Right ventricle myocardium inferior (tissue), 1 donor: ENCODE data around the gene ANKRD11. TPM values are rescaled to one million over a fixed set of nuclear protein-coding genes. Genes with fewer than 3 reads are reported as not detected.
A peak's percentile ranks its signal among the peaks of the same experiment; 100 is the strongest.

Source experiments
- ATAC-seq: fragments of 200-7000 bp; cut with Tn5 transposase; one replicate; pipeline ENCODE4 v1.9.1; 2020; ENCODE audit warnings: mild to moderate bottlenecking, moderate library complexity
- DNase-seq: peaks from one replicate; pipeline ENCODE4 v3.0.0; 2021; ENCODE audit errors: missing footprints
- intact Hi-C: fragments of 100-400 bp; cut with DNase I; formaldehyde crosslinking; loops from one replicate; pipeline ENCODE4 v1.11.0; 2022
- total RNA-seq: library from RNA; stranded (reverse); fragmentation: NEBNext Ultra II Directional; extraction: Animal tissue kit (Norgen Biotek cat#: 25700); gene quantifications from one replicate; pipeline ENCODE4 v1.2.1, GENCODE V29; 2021
- donor health status: DM: no; HTN: yes; CAD: no; lungs with severe emphysema.

The ANKRD11 gene
- total RNA-seq, 1 donor from 2014 or later, result 64.9 TPM

DNA sequence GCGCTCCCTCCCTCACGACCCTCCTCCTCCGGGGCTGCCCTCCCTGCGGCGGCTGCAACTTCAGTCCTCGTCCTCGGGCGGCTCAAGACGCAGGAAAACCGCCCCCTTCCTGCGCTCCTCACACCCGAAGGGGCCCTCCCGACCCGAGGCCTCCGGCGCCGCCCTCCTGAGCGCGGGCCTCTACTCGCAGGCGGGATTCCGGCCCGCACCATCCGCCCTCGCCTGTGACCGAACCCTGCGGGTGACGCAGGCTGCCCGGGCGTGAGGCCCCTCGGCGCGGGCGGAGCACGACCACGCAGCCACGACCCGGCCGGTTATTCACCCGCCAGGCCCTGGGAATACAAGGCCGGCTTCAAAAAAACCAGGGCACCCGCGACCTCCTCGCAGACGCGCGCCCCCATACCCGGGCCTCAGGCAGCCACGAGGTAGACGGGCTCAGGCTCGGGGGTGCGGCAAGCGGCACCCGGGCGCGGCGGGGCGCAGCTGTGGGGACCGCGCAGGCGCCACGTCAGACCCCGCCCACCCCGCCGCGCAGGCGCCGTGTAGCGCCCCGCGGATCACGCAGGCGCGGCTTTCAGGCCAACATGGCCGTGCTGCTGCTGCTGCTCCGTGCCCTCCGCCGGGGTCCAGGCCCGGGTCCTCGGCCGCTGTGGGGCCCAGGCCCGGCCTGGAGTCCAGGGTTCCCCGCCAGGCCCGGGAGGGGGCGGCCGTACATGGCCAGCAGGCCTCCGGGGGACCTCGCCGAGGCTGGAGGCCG, 17.7 kb upstream of the ANKRD11 start, which contains the start of gene SPG7:
TSS of gene SPG7 (plus strand) at position 570 of the 757 bp plus-strand sequence. CDS start at position 585, 15 bp downstream.
- ATAC-seq (peak; percentile 94), DNase-seq (peak; percentile 92)
- intact Hi-C loops, result loop anchor here (5.0 to 10.0 kb wide), 3 partner anchors 49 to 263 kb away; no protein-coding TSS in a partner anchor

DNA sequence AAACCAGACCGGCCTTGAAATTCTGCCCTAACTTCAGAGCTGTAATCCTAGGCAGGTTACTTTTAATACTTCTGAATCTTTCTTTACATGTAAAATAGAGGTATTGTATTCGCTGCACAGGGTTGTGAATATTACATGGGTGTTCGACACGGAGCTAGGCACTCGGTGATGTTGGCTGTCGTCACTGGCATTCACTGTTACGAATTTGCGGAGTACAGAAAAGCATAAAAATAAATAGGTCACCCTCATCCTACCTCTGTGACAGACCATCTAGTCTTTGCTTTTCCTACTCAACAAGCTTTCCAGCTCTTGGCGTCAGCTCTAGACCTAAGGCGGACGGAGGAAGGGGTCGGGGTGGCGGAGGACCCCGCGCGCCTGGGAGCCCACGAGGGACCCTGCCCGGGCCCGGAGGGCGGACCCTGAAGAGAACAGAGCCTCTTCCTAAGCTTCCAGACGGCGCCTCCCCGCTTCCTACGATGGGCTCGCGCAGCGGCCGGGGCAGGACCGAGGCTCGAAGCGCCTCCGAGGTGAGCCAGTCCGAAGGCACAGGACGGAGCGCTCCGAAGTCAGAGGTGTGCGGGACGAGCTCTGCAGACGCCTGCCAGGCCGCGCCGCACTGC, 17.0 kb upstream of the ANKRD11 start:
- DNase-seq (peak; percentile 82), ATAC-seq (peak; percentile 29)
- intact Hi-C loops, result loop anchor here (5.0 to 10.0 kb wide), 3 partner anchors 50 to 263 kb away; no protein-coding TSS in a partner anchor

DNA sequence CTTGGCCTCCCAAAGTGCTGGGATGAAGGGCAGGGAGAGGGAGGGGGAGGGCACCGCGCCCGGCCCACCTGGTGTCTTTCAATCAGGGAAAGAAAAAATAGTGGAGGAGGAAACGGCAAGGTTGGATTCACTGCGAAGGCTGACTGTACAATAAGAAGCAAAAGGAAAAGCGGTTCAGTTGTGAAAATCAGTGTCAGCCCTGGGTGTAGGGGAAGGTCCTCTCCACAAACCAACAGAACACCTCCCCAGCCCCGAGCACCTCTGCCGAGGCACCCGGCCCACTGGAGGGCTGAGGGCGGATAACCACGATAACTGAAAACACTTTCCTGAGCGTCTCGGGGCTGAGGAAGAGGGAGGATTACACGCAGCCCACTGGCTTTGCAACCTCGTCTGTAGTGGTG, 16.4 kb upstream of the ANKRD11 start:
- intact Hi-C loops, result loop anchor here (5.0 to 10.0 kb wide), 3 partner anchors 51 to 262 kb away; no protein-coding TSS in a partner anchor
- ATAC-seq (no peak), DNase-seq (no peak)

DNA sequence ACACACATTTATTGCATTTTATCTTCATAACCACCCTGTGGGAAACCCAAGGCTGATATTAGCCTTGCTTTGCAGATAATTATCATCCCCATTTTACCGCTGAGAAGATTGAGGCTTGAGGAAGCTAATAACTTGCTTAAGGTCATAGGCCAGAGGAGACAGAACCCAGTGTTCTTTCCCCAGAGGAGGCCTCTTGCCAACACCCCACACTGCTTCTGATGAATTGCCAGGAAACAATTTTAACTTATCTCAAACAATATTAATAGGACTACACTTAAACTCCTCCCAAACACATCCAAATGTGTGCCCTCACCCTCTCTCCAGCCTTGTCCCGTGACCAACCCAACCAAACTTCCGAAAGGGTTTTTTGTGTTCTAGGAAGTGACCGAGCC, 15.7 kb upstream of the ANKRD11 start:
- intact Hi-C loops, result loop anchor here (5.0 to 10.0 kb wide), 3 partner anchors 51 to 261 kb away; no protein-coding TSS in a partner anchor
- peak; percentile 35 for ATAC-seq
- DNase-seq, result no peak

DNA sequence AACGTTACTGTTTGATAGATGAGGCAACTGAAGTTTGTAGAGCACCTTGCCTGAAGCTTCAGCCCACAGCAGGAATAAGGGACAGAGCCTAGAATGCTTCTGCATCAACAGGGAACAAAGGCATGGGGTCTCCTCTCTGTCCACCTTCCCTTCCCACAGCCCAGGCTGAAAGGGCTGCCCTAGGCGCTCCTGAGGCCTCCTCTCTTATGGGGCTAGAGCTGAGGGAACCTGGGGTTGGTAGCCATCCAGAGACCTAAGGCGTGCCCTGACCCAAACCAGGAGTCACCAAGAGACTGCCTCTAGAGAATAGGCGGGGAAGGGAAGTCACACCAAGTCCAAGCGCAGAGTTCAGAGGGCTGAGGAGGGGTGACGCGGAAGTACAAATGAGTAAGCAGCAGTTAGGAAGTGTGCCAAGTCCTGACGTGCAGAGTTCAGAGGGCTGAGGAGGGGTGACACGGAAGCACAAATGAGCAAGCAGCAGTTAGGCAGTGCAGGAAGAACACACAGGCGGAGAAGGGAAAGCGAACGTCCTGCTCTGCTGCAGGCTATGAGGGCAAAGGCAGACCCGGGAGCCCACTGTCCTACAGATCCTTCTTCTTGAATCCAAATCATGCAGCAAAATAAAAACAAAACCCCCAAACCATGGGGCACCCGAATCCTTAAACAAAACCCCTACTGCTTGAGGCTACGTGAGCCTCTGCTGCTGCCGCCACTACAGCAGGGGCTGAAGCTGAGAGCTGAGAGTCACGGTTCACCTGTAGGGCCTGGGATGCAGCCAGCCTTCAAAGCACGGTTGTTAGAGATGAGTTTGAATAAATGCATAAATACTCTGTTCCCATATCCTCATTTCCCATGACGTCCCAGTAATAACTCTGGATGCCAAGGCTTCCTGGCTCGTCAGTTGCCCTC, 15.1 kb upstream of the ANKRD11 start:
- peak; percentile 91 for DNase-seq
- intact Hi-C loops, result loop anchor here (1.0 to 10.0 kb wide), 4 partner anchors 15 to 261 kb away; partner anchors contain the start of gene ANKRD11
- ATAC-seq, result peak; percentile 30

DNA sequence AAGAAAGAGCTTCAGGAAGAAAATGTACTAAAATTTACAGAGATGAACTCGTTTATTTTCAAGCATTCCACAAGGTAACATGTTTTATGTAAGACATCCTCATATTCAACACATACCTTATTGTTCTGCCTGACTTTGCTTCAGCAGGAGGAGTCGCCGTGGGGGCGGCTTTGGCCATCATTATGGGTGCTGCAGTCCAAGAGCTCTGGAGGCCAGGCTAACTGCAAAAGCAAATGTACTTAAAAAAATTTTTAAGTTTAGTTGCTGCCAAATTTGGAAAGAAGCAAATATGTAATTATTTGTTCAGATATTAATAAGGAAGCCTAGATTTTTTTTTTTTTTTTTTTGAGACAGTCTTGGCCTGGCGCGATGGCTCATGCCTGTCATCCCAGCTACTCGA, 13.7 kb upstream of the ANKRD11 start:
- ATAC-seq (no peak), DNase-seq (peak; percentile 64)
- intact Hi-C loops, result loop anchor here (10.0 kb wide), 1 partner anchor 259 kb away; no protein-coding TSS in a partner anchor

DNA sequence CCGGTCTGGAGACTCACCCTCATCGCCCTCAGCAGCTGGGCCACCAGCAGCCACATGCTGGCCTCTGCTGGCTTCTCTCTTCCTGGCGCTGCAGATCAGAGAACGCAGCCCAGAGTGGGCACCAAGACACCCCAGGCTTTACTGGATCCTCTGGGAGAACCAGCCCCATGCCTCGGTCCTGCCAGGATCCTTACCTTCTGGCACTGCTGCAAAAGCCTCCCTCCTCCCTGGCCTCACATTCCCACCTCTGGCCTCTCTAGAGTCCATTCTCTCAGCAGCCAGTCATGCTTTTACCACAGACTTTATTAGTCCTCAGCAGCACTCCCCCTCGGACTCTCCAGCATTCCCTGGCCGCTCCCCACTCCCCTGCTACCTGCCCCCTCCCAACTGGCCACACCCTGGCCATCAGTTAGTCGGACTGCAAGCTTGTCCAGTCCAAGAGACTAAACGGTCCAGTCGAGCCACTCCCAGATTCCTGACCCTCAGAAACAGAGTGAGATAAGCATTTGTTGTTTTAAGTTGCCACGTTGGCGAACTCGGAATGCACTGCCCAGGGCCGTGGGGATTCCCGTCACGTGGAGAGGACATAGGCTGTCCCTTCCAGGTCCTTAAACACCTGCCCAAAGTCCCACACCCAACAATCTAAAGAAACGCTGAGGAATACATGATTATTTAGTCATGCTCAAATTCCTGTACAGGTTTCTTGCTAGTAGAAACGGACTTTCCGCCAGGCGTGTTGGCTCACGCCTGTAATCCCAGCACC, 11.9 kb upstream of the ANKRD11 start:
- no peak for DNase-seq
- no peak for ATAC-seq
- intact Hi-C loops, result loop anchor here (10.0 kb wide), 1 partner anchor 257 kb away; no protein-coding TSS in a partner anchor

DNA sequence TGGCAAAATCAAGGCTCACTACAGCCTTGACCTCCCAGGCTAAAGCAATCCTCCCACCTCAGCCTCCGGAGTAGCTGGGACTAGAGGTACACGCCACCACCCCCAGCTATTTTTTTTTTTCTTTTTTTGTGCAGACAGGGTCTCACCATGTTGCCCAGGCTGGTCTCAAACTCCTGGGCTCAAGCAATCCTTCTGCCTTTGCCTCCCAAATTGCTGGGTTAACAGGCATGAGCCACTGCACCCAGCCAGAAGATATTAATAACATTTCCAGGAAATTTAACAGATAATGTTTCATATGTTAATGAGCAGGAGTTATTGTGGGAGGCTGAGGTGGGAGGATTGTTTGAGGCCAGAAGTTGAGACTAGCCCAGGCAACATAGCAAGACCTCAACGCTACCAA, 9.4 kb upstream of the ANKRD11 start:
- intact Hi-C loops, result loop anchor here (10.0 kb wide), 1 partner anchor 255 kb away; no protein-coding TSS in a partner anchor
- ATAC-seq, result no peak
- no peak for DNase-seq

DNA sequence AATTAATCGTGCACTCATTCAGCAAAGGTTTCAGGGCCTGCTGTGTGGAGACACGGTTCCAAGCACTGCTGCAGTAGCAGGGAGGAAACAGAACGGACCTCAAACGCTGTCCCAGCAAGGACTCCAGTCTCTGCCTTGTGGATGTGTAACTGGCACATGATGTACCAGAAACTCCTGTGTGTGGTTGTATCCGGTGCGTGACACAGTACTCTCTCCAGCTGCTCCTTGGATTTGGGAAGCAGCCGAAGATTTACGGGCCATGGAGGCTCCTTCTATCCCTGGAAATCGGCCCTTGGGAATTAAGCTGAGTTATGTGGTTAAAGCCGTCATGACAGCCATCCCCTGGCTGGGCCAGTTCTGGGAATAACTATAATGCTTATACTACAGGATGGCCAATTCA, 8.5 kb upstream of the ANKRD11 start:
- intact Hi-C loops, result no loop called here
- peak; percentile 30 for ATAC-seq
- no peak for DNase-seq

DNA sequence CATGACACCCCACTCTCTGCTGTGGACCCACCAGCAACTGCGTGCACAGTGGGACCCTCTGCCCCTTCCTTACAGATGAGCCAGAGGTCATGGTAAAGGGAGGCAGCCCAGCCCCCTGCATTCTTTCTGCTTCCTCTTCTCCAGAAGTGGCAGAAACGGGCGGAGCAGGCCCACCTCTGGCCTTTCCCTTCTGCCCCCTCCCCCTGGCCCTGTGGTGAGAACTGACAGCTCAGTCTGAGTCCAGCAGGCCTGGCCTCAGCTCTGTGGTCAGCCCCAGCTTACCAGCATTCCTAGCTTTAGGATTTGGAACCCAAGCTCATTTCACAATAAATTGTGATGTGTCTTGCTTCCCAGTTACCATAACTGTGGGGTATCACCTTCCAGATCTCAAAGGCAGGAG, 4.8 kb upstream of the ANKRD11 start:
- intact Hi-C loops, result no loop called here
- DNase-seq (no peak), ATAC-seq (no peak)

DNA sequence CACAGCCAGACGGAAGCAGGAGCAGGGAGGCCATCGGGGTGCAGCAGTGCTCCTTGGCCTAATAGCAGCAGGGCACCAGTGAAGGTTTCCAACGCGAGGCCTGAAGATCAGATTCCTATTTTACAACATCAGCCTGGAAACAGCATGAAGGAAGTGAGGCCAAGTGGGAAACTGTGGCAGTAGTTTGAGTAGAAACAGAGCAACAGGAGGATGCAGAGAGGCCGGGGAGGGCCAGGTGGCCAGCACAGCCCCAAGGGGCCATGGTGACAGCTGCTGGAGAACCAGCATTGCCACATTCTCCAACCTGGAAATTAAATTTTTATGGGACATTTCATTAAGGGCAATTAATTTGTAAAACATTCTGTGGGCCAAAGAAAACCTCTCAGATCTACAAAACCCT, 3.4 kb upstream of the ANKRD11 start:
- ATAC-seq, result no peak
- intact Hi-C loops, result no loop called here
- no peak for DNase-seq

DNA sequence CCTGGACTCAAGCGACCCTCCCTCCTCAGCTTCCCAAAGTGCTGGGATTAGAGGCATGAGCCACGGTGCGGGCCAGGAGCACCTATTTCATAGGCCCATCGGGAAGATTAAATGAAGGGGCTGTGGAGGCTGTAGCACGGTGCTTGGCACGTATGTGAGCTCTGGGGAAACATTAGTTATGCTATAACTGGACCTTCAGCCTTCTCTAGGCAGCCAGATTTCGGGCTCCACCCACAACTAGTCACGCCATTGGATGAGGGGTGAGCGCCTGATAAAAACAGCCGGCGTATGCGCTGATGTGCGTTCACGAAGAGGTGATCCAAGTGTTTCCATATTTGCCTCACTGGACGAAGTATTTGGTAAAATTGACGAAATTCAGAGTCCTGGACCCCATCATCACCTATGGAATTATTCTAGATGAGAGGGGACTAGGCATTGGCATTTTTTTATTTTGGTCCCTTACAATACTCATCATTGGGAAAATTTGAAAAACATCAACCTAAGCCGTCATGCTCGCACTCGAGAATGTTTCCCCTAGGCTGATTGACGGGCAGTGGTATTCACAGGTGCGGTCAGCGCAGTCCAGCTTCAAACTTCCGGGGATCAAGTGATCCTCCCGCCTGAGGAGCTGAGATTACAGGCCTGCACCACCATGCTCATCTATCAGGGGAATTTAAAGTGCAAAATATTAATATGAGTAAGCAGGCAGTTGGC, 1.8 kb upstream of the ANKRD11 start:
- DNase-seq (no peak), ATAC-seq (no peak)
- intact Hi-C loops, result no loop called here

DNA sequence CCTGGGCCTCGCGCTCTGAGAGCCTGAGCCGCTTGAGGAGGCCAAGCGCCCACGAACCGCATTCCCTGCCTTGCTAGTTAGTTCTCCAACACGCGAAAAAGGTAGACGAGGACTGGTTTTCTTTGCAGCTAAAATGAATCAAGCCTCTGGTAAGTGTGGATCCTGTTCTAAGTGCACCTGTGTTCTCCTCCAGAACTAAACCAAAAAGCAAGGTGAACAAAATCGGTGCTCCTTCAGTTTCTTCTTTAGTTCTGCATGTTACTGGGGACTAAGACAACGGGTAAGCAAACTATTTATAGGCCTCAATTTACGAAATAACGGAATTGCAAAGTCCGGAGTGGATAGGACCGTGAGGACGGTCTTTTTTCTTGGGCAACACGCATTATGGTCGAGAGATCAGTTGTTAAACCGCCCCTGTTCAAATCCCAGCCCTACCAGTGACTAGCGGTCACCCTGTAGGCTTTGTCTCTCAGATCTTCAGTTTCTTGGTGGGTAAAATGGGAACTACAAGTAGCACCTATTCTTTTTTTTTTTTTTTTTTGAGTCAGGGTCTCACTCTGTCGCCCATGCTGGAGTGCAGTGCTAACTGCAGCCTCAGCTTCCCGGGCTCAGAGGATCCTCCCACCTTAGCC, 993 bp upstream of the ANKRD11 start:
- ATAC-seq (no peak), DNase-seq (no peak)
- intact Hi-C loops, result no loop called here

DNA sequence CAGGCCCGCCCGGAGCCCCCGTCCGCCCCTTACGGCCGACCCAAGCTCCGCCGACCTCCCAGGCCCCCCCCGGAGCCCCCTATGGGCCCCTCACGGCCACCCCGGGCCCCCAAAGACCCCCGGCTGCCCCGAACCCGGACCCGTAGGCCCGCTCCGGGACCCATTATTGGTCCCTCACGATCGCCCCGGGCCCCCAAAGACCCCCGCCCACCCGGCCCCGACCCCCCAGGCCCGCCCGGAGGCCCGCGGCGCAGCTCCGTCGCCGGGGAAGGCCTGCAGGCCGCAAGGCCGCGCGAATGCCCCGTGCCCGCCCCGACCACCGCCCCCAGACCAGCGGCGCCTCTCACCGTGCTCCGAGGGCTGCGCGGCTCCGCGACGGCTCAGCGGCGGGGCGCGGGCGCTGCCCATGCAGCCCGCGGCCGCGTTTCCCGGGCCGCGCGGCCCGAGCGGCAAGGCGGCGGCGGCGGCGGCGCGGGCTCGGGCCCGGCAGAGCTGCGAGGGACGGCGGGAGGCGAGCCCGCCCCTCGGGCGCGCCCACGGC, 393 bp downstream of the ANKRD11 start:
- DNase-seq (peak; percentile 72), ATAC-seq (no peak)
- intact Hi-C loops, result loop anchor here (1.0 to 5.0 kb wide), 3 partner anchors 15 to 157 kb away; no protein-coding TSS in a partner anchor

DNA sequence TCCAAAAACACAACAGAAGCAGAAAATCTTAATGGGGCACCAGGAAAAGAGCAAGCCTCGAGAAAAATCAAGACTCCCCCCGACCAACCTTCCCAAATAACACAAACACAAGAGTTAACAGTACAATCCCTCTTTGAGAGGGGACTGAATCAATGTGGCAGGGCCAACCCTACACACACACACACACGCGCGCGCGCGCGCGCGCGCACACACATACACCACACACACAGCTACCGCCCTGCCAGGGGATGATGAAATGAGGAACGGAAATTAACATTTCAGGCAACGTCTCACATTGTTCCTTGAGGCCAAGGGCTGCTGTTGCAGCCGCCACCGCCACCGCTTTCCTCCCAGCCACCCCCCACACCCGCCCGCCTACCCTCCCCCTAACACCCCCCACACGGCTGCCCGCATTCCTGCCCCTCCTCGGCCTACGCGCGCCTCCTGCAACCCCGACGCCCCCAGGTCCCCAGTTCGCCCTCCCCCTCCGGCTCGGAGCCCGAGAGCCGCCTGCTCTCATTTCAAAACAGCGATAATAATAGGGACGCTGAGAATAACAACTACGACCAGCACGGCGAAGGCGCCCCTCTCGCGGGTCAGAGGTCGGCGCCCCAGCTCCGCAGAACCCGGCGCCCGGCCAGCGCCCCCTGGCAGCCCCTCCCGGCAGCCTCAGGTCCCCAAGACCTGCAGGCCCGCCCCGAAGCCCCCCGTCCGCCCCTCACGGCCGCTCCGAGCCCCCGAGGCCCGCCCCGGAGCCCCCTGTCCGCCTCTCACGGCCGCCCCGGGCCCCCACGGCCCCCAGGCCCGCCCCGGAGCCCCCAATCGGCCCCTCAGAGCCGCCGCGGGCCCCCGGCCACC, 1.1 kb downstream of the ANKRD11 start:
- DNase-seq (peak; percentile 92), ATAC-seq (peak; percentile 52)
- intact Hi-C loops, result loop anchor here (5.0 kb wide), 1 partner anchor 42 kb away; no protein-coding TSS in a partner anchor
